DND-41 (cell line): ENCODE results near the gene TRIOBP.

Source experiments
- EZH2 ChIP-seq: IDR thresholded peaks from 3 replicates; pipeline ENCODE4 v1.6.1; 2012; ENCODE audit warnings: borderline replicate concordance, low read depth, mild to moderate bottlenecking, moderate library complexity, low read length, inconsistent platforms; ENCODE audit not compliant: severe bottlenecking
- TF ChIP-seq, protein P1 (sequence below): IDR thresholded peaks from 2 replicates; pipeline ENCODE4 v1.5.1; 2012; ENCODE audit warnings: borderline replicate concordance, low read length, moderate library complexity, mild to moderate bottlenecking; ENCODE audit not compliant: poor library complexity, severe bottlenecking; ENCODE audit errors: extremely low read depth

DNA sequence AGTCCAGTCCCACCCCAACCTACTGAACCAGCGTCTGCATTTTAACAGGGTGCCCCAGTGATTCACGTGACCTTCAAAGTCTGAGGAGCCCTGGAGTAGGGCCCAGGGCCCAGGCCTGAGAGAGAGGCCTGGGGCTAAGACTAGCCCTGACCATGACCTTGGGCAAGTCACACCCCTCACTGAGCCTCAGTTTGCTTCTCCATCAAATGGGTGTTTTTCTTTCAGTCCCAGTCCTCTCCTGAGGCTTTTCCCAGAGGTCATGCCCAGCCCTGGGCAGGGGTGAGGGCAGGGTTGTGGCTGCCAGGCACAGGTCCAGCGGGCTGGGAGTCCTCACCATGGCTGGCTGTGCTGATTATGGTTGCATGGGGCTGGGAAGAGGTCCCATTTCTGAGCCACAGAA, 77.9 kb downstream of the TRIOBP start:
- TF ChIP-seq, protein P1, sequence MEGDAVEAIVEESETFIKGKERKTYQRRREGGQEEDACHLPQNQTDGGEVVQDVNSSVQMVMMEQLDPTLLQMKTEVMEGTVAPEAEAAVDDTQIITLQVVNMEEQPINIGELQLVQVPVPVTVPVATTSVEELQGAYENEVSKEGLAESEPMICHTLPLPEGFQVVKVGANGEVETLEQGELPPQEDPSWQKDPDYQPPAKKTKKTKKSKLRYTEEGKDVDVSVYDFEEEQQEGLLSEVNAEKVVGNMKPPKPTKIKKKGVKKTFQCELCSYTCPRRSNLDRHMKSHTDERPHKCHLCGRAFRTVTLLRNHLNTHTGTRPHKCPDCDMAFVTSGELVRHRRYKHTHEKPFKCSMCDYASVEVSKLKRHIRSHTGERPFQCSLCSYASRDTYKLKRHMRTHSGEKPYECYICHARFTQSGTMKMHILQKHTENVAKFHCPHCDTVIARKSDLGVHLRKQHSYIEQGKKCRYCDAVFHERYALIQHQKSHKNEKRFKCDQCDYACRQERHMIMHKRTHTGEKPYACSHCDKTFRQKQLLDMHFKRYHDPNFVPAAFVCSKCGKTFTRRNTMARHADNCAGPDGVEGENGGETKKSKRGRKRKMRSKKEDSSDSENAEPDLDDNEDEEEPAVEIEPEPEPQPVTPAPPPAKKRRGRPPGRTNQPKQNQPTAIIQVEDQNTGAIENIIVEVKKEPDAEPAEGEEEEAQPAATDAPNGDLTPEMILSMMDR, result no peak
- no peak for TF ChIP-seq EZH2
